T-helper 1 cell treated with Interleukin-12 subunit alpha and Interleukin-12 subunit beta and Interleukin-4 antibody, amounts not matched to agents 30 μg/mL and 1 μg/mL, for 36 hours (primary cell): ENCODE data around the gene KDM2B.

Source experiments
- H3K27ac Mint-ChIP-seq: one replicate; pipeline ENCODE4 v1.8.0; 2021; ENCODE audit warnings: mild to moderate bottlenecking, mixed read lengths
- H3K27me3 Mint-ChIP-seq: one replicate; pipeline ENCODE4 v1.8.0; 2021; ENCODE audit warnings: low read depth, mixed read lengths
- H3K36me3 Mint-ChIP-seq: one replicate; pipeline ENCODE4 v1.8.0; 2021; ENCODE audit warnings: low read depth, mixed read lengths
- H3K4me1 Mint-ChIP-seq: one replicate; pipeline ENCODE4 v1.8.0; 2021; ENCODE audit warnings: low read depth, mixed read lengths
- H3K4me3 Mint-ChIP-seq: one replicate; pipeline ENCODE4 v1.8.0; 2021; ENCODE audit warnings: mild to moderate bottlenecking, moderate library complexity, mixed read lengths
- H3K9me3 Mint-ChIP-seq: one replicate; pipeline ENCODE4 v1.8.0; 2021; ENCODE audit warnings: mixed read lengths

The KDM2B gene

GRCh38 chr12:121560392-121561008 is 20.3 kb downstream of the KDM2B start:
- peaks cover 4% of the 10 kb centered on the region for H3K36me3 Mint-ChIP-seq
- no peaks in the 10 kb centered on the region for H3K9me3 Mint-ChIP-seq
- H3K4me3 Mint-ChIP-seq = no peak overlapping the region

GRCh38 chr12:121558956-121559355 is 21.9 kb downstream of the KDM2B start:
- Mint-ChIP-seq H3K4me3 (no peak overlapping the region), H3K27ac (peak overlapping the region; percentile 13), H3K36me3 (peaks cover 4% of the 10 kb centered on the region), H3K27me3 (no peaks in the 10 kb centered on the region), H3K9me3 (no peaks in the 10 kb centered on the region), H3K4me1 (peaks cover 8% of the 10 kb centered on the region)

More at GRCh38 chr12:121560392-121561008, 20.3 kb downstream of the KDM2B start:
- H3K27ac Mint-ChIP-seq = no peak overlapping the region
- H3K27me3 Mint-ChIP-seq = no peaks in the 10 kb centered on the region
- peaks cover 8% of the 10 kb centered on the region for H3K4me1 Mint-ChIP-seq

- Mint-ChIP-seq H3K27me3 (no peaks in the 10 kb centered on the region), H3K4me1 (peaks cover 11% of the 10 kb centered on the region), H3K9me3 (no peaks in the 10 kb centered on the region), H3K4me3 (no peak overlapping the region), H3K27ac (no peak overlapping the region), H3K36me3 (peaks cover 10% of the 10 kb centered on the region)
These were observed 29.7 kb downstream of the KDM2B start for GRCh38 chr12:121550974-121551634.

GRCh38 chr12:121549075-121549474 is 31.7 kb downstream of the KDM2B start:
- peaks cover 13% of the 10 kb centered on the region for H3K36me3 Mint-ChIP-seq
- no peaks in the 10 kb centered on the region for H3K9me3 Mint-ChIP-seq
- H3K27me3 Mint-ChIP-seq = no peaks in the 10 kb centered on the region
- H3K27ac Mint-ChIP-seq = no peak overlapping the region
- H3K4me1 Mint-ChIP-seq = peaks cover 11% of the 10 kb centered on the region
- H3K4me3 Mint-ChIP-seq = no peak overlapping the region

- no peaks in the 10 kb centered on the region for H3K27me3 Mint-ChIP-seq
- peaks cover 10% of the 10 kb centered on the region for H3K4me1 Mint-ChIP-seq
- H3K9me3 Mint-ChIP-seq = no peaks in the 10 kb centered on the region
- H3K27ac Mint-ChIP-seq = no peak overlapping the region
- H3K36me3 Mint-ChIP-seq = peaks cover 19% of the 10 kb centered on the region
- no peak overlapping the region for H3K4me3 Mint-ChIP-seq
These were observed 35.3 kb downstream of the KDM2B start for GRCh38 chr12:121545480-121545879.

GRCh38 chr12:121543786-121544185 is 37.0 kb downstream of the KDM2B start:
- no peaks in the 10 kb centered on the region for H3K27me3 Mint-ChIP-seq
- H3K4me1 Mint-ChIP-seq = peaks cover 12% of the 10 kb centered on the region
- no peak overlapping the region for H3K4me3 Mint-ChIP-seq
- no peaks in the 10 kb centered on the region for H3K9me3 Mint-ChIP-seq
- no peak overlapping the region for H3K27ac Mint-ChIP-seq
- peaks cover 21% of the 10 kb centered on the region for H3K36me3 Mint-ChIP-seq

- H3K27me3 Mint-ChIP-seq = peaks cover 4% of the 10 kb centered on the region
- no peaks in the 10 kb centered on the region for H3K9me3 Mint-ChIP-seq
- peaks cover 14% of the 10 kb centered on the region for H3K36me3 Mint-ChIP-seq
- no peak overlapping the region for H3K4me3 Mint-ChIP-seq
- no peak overlapping the region for H3K27ac Mint-ChIP-seq
- peaks cover 29% of the 10 kb centered on the region for H3K4me1 Mint-ChIP-seq
These were observed 40.9 kb downstream of the KDM2B start for GRCh38 chr12:121539908-121540307.

GRCh38 chr12:121538699-121539061 is 42.1 kb downstream of the KDM2B start:
- Mint-ChIP-seq H3K27me3 (peaks cover 4% of the 10 kb centered on the region), H3K4me3 (peak overlapping the region; percentile 74), H3K27ac (no peak overlapping the region), H3K4me1 (peaks cover 36% of the 10 kb centered on the region), H3K36me3 (peaks cover 15% of the 10 kb centered on the region), H3K9me3 (no peaks in the 10 kb centered on the region)

GRCh38 chr12:121537814-121538698 is 42.8 kb downstream of the KDM2B start:
- no peaks in the 10 kb centered on the region for H3K9me3 Mint-ChIP-seq
- H3K4me3 Mint-ChIP-seq = peak overlapping the region; percentile 74
- peaks cover 20% of the 10 kb centered on the region for H3K36me3 Mint-ChIP-seq
- peak overlapping the region; percentile 10 for H3K27ac Mint-ChIP-seq
- H3K27me3 Mint-ChIP-seq = peaks cover 4% of the 10 kb centered on the region
- peaks cover 36% of the 10 kb centered on the region for H3K4me1 Mint-ChIP-seq

GRCh38 chr12:121536899-121537813 is 43.7 kb downstream of the KDM2B start:
- Mint-ChIP-seq H3K4me3 (peak overlapping the region; percentile 68), H3K27ac (no peak overlapping the region), H3K9me3 (no peaks in the 10 kb centered on the region), H3K4me1 (peaks cover 32% of the 10 kb centered on the region), H3K27me3 (peaks cover 4% of the 10 kb centered on the region), H3K36me3 (peaks cover 17% of the 10 kb centered on the region)

GRCh38 chr12:121536054-121536898 is 44.5 kb downstream of the KDM2B start:
- peaks cover 20% of the 10 kb centered on the region for H3K36me3 Mint-ChIP-seq
- H3K4me3 Mint-ChIP-seq = peak overlapping the region; percentile 38
- peak overlapping the region; percentile 27 for H3K27ac Mint-ChIP-seq
- peaks cover 4% of the 10 kb centered on the region for H3K27me3 Mint-ChIP-seq
- peaks cover 29% of the 10 kb centered on the region for H3K4me1 Mint-ChIP-seq
- H3K9me3 Mint-ChIP-seq = no peaks in the 10 kb centered on the region

GRCh38 chr12:121535150-121536053 is 45.4 kb downstream of the KDM2B start:
- peaks cover 28% of the 10 kb centered on the region for H3K36me3 Mint-ChIP-seq
- H3K4me3 Mint-ChIP-seq = peak overlapping the region; percentile 58
- H3K4me1 Mint-ChIP-seq = peaks cover 38% of the 10 kb centered on the region
- no peaks in the 10 kb centered on the region for H3K9me3 Mint-ChIP-seq
- peaks cover 4% of the 10 kb centered on the region for H3K27me3 Mint-ChIP-seq
- peak overlapping the region; percentile 37 for H3K27ac Mint-ChIP-seq
